ENCODE measurements around the gene NXN.

DNA sequence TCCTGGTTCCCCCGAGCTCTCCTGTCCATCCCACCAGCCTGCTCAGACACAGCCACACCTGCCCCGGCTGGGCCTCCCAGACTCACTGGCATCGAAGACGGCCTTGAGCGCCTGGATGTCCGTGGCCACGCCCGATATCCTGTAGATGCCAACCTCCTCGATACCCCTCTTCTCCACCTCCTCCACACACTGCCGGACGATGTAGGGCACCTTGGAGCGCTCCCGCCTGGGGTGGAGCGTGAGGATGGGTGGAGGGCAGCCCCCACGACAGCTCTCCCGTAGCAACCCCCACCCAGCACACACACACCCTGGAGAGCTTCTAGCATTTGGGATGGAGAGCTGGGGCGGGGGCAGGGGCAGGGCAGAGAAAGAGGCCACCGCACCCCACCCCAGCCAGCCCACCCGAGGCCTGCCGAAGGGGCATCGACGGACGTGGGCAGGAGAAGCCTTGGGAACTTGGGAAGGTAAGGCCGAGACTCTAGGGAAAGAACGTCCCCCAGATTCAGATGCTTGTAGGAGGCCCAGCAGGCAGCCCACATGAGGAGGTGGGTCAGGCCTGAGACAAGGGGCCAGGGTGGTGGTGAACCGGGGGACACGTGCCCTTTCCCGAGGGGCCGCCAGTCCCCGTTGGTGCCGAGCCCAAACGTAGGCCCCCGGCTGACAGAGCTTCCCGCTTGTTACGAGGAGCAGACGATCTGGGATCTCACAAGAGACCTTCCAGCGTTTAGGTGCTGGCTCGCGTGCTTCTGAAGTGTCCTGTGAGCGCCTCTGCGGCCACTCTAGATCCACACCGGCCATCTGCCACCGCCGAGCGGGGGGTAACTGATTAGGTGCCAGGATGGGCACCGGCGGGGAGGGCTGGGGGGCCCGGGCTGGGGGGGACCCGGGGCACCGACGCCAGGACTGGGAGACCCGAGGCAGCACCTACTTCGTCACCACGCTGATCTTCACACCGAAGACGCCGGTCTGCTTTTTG lies 32.5 kb upstream of the NXN start:
- TF ChIP-seq SUZ12 (IDR thresholded peaks at IDR 0.05; ENCODE audit: extremely low read depth, insufficient read depth, insufficient read length) (no peak), YY1 (IDR thresholded peaks at IDR 0.05; ENCODE audit: insufficient read depth, insufficient read length) (no peak), ZNF274 (IDR thresholded peaks at IDR 0.05; ENCODE audit: low read depth, low read length) (no peak)

Data from NT2/D1 (cell line).